SK-N-MC (cell line): ENCODE measurements around the gene CNPY1.

Source experiments
- EZH2 ChIP-seq: fragments of 200-600 bp; sonication (generic); IDR thresholded peaks from one replicate; pipeline ENCODE4 v1.6.1; 2017; ENCODE audit warnings: antibody characterized with exemption
- POLR2AphosphoS5 ChIP-seq: IDR thresholded peaks from 2 replicates; pipeline ENCODE4 v1.6.1; 2012; ENCODE audit warnings: mild to moderate bottlenecking, low read depth, low read length, borderline replicate concordance

DNA sequence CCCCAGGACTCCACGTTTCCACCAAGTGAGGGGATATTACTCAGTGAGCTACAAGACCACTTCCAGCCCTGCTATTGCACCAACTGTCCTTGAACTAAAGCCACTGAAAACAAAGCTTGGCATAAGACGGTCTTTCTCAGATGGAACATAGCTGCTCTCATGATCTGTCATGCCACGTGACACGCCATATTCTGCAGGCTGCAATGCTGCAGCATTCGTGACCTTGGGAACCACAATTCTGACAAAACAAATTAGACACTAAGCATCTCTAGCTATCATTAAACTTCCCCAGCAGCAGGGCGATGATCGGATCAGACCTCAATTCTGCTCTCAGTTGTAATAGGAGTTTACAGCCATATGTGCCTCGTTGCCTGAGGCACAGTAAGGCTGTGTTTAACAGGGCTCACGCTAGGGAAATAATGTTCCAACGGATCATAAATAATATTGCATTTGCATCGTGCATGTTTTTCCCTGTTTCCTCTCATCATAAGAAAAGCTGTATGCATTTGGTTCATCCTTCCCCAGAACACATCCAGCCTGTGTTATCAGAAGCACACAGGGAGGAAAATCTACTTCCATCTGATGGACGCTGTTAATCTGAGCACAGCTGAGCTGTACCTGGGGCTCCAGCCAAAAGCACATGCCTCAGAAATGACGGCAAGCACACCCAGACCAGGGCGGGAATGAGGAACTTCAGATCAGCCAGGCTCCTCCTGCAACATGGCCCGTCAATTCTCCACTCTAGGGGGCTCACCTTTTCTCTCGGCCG lies 38.6 kb upstream of the CNPY1 start:
- no peak for TF ChIP-seq EZH2
- TF ChIP-seq POLR2AphosphoS5: no peak
